ENCODE measurements around the gene FGF12.

DNA sequence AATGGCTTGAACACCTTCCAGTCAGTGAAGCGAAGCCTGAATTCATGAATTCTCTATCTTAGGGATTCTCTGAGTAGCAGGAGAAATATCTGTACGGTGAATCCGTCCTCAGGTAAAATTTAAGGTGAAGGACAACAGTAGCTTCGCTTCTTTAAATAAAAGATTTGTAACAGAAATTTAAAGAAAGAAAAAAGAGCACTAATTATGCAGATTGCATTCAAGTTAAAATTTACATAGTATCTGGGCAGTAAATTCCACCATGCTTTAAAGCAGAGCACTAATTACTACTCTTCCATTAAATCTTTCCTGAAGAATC lies 282.6 kb downstream of the FGF12 start:
- TF ChIP-seq, protein P1, sequence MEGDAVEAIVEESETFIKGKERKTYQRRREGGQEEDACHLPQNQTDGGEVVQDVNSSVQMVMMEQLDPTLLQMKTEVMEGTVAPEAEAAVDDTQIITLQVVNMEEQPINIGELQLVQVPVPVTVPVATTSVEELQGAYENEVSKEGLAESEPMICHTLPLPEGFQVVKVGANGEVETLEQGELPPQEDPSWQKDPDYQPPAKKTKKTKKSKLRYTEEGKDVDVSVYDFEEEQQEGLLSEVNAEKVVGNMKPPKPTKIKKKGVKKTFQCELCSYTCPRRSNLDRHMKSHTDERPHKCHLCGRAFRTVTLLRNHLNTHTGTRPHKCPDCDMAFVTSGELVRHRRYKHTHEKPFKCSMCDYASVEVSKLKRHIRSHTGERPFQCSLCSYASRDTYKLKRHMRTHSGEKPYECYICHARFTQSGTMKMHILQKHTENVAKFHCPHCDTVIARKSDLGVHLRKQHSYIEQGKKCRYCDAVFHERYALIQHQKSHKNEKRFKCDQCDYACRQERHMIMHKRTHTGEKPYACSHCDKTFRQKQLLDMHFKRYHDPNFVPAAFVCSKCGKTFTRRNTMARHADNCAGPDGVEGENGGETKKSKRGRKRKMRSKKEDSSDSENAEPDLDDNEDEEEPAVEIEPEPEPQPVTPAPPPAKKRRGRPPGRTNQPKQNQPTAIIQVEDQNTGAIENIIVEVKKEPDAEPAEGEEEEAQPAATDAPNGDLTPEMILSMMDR (IDR thresholded peaks at IDR 0.05): no peak
- TF ChIP-seq POLR2A (IDR thresholded peaks at IDR 0.05) (no peak), EP300 (IDR thresholded peaks at IDR 0.05; ENCODE audit: low read depth) (no peak), POLR2AphosphoS5 (IDR thresholded peaks at IDR 0.05) (no peak)
